ENCODE results near the gene KCNF1. TPM values are rescaled to one million over a fixed set of nuclear protein-coding genes. Genes with fewer than 3 reads are reported as not detected.

Gene KCNF1
- total RNA-seq, 2 experiments from 2014 or later, result not detected

DNA sequence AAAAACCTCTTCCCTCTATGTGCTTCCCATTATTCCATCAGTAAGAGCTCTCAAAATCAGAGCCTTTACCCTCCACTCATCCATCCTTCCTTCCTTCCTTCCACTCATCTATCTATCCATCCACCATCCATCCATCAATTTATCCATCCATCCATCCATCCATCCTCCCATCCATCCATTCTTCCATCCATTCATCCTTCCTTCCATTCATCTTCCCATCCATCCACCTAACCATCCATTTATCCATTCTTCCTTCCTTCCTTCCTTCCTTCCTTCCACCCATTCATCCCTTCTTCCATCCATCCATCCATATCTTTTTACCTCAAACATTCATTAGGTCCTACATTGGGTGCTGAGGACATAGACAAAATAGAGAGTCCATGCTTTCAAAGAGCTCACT, 19.4 kb upstream of the KCNF1 start:
- H4K20me1 ChIP-seq (ENCODE audit: insufficient read depth, low read length), result no peaks in the 10 kb centered on the region
- ChIA-PET POLR2A (interaction anchor here (0.6 kb wide), 2 partner anchors 487 to 1108 kb away, joined by 3 read pairs; no protein-coding TSS in a partner anchor), CTCF (ENCODE audit: unreplicated experiment) (no interaction called here)
- TF ChIP-seq, protein P1, sequence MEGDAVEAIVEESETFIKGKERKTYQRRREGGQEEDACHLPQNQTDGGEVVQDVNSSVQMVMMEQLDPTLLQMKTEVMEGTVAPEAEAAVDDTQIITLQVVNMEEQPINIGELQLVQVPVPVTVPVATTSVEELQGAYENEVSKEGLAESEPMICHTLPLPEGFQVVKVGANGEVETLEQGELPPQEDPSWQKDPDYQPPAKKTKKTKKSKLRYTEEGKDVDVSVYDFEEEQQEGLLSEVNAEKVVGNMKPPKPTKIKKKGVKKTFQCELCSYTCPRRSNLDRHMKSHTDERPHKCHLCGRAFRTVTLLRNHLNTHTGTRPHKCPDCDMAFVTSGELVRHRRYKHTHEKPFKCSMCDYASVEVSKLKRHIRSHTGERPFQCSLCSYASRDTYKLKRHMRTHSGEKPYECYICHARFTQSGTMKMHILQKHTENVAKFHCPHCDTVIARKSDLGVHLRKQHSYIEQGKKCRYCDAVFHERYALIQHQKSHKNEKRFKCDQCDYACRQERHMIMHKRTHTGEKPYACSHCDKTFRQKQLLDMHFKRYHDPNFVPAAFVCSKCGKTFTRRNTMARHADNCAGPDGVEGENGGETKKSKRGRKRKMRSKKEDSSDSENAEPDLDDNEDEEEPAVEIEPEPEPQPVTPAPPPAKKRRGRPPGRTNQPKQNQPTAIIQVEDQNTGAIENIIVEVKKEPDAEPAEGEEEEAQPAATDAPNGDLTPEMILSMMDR (conservative IDR thresholded peaks at IDR 0.05; ENCODE audit: low read length), result no peak
- TF ChIP-seq EZH2phosphoT487 (IDR thresholded peaks at IDR 0.05; ENCODE audit: borderline replicate concordance, low read depth, low read length), result no peak
- no peaks in the 10 kb centered on the region for H3K9me3 ChIP-seq (ENCODE audit: low read length)
- no peaks in the 10 kb centered on the region for H3K36me3 ChIP-seq (ENCODE audit: insufficient read depth, low read length)
- H3K4me1 ChIP-seq (ENCODE audit: insufficient read depth, low read length, poor library complexity, severe bottlenecking), result no peaks in the 10 kb centered on the region
- no TSS peak for BruUV-seq (replicated peaks)
- H3K27ac ChIP-seq (ENCODE audit: low read depth, low read length, poor library complexity, severe bottlenecking), result no peak overlapping the region
- H3K9me2 ChIP-seq (ENCODE audit: insufficient read depth, low read length), result no peaks in the 10 kb centered on the region
- H3K4me2 ChIP-seq (ENCODE audit: low read length), result no peak overlapping the region
- H3K4me3 ChIP-seq (ENCODE audit: low read depth, low read length, poor library complexity, severe bottlenecking), result no peak overlapping the region
- intact Hi-C loops (cut with micrococcal nuclease; ENCODE audit: unreplicated experiment), result no loop called here
- no peaks in the 10 kb centered on the region for H3K79me2 ChIP-seq (ENCODE audit: insufficient read depth, low read depth, low read length)
- DNase-seq (ENCODE audit: low spot score), result no peak
- H2AFZ ChIP-seq (ENCODE audit: low read length), result no peak overlapping the region

DNA sequence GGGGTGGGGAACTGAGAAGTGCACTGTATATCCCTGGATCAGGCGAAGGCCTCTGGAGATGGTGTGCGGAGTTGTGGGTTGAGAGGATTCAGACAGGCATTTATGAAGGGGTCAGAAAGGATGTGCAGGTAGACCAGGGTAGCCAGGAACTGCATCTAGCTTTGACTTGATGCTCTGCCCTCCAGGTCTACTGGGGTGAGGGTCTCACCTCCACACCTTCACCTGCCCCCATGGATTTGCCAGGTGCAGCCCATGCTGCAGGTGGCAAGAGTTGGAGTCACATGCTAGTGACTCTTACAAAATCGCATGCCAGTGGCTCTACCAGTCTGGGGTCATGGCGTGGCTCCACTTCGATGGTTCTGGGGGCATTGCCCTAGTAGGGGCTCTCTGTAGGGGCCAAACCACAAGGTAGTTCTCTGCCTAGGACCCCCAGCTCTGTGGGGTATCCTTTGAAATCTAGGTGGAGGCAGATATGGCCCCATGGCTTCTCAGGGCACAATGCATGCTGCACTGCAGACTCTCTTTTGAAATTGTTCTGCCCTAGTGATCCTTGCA, 18.9 kb upstream of the KCNF1 start:
- no peaks in the 10 kb centered on the region for H3K4me1 ChIP-seq (ENCODE audit: insufficient read depth, low read length, poor library complexity, severe bottlenecking)
- DNase-seq (ENCODE audit: low spot score), result no peak
- no peak for TF ChIP-seq EZH2phosphoT487 (IDR thresholded peaks at IDR 0.05; ENCODE audit: borderline replicate concordance, low read depth, low read length)
- TF ChIP-seq, protein P1 (conservative IDR thresholded peaks at IDR 0.05; ENCODE audit: low read length), result no peak
- no peaks in the 10 kb centered on the region for H3K9me3 ChIP-seq (ENCODE audit: low read length)
- no TSS peak for BruUV-seq (replicated peaks)
- ChIA-PET CTCF (ENCODE audit: unreplicated experiment) (no interaction called here), POLR2A (interaction anchor here (0.6 kb wide), 1 partner anchor 486 kb away, joined by 3 read pairs; no protein-coding TSS in a partner anchor)
- H3K27ac ChIP-seq (ENCODE audit: low read depth, low read length, poor library complexity, severe bottlenecking), result no peak overlapping the region
- H4K20me1 ChIP-seq (ENCODE audit: insufficient read depth, low read length), result no peaks in the 10 kb centered on the region
- no peak overlapping the region for H2AFZ ChIP-seq (ENCODE audit: low read length)
- H3K36me3 ChIP-seq (ENCODE audit: insufficient read depth, low read length), result no peaks in the 10 kb centered on the region
- no peaks in the 10 kb centered on the region for H3K79me2 ChIP-seq (ENCODE audit: insufficient read depth, low read depth, low read length)
- intact Hi-C loops (cut with micrococcal nuclease; ENCODE audit: unreplicated experiment), result no loop called here
- H3K9me2 ChIP-seq (ENCODE audit: insufficient read depth, low read length), result no peaks in the 10 kb centered on the region
- H3K4me2 ChIP-seq (ENCODE audit: low read length), result no peak overlapping the region
- H3K4me3 ChIP-seq (ENCODE audit: low read depth, low read length, poor library complexity, severe bottlenecking), result no peak overlapping the region

GRCh38 chr2:10894264-10894935, 17.3 kb upstream of the KCNF1 start:
- ChIA-PET POLR2A (interaction anchor here (0.6 kb wide), 1 partner anchor 10 kb away, joined by 3 read pairs; no protein-coding TSS in a partner anchor), CTCF (ENCODE audit: unreplicated experiment) (no interaction called here)
- Histone ChIP-seq H3K9me2 (ENCODE audit: insufficient read depth, low read length) (no peaks in the 10 kb centered on the region), H3K4me1 (ENCODE audit: insufficient read depth, low read length, poor library complexity, severe bottlenecking) (no peaks in the 10 kb centered on the region), H3K4me3 (ENCODE audit: low read depth, low read length, poor library complexity, severe bottlenecking) (no peak overlapping the region), H2AFZ (ENCODE audit: low read length) (no peak overlapping the region), H3K36me3 (ENCODE audit: insufficient read depth, low read length) (no peaks in the 10 kb centered on the region), H3K4me2 (ENCODE audit: low read length) (no peak overlapping the region), H4K20me1 (ENCODE audit: insufficient read depth, low read length) (no peaks in the 10 kb centered on the region), H3K9me3 (ENCODE audit: low read length) (no peaks in the 10 kb centered on the region), H3K27ac (ENCODE audit: low read depth, low read length, poor library complexity, severe bottlenecking) (no peak overlapping the region), H3K79me2 (ENCODE audit: insufficient read depth, low read depth, low read length) (no peaks in the 10 kb centered on the region)
- BruUV-seq (replicated peaks), result no TSS peak
- intact Hi-C loops (cut with micrococcal nuclease; ENCODE audit: unreplicated experiment), result no loop called here
- no peak for DNase-seq (ENCODE audit: low spot score)
- TF ChIP-seq, protein P1 (conservative IDR thresholded peaks at IDR 0.05; ENCODE audit: low read length), result no peak
- TF ChIP-seq EZH2phosphoT487 (IDR thresholded peaks at IDR 0.05; ENCODE audit: borderline replicate concordance, low read depth, low read length), result no peak

All from OCI-LY7 (cell line).